ENCODE measurements around the gene ZNF248.

DNA sequence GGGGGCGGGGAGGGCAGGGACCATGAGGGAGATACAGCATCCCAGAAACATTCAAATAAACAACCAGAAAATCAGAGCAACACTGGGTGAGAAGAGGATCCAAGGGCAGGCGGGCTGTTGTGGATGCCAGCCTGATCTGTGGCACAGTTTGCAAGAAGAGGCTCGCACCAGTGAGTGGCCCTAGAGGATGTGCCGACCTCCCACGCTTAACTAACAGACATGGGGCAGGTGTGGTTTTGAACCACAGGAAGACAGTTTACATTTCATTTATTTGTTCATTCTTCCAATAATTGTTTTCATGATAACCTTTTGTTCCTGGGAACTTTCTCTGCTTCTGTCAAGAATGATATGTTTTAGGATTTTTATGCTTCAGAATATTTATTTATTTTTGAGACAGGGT lies 115.6 kb downstream of the ZNF248 start:
- TF ChIP-seq EZH2 (IDR thresholded peaks at IDR 0.05; ENCODE audit: low read depth): no peak
- TF ChIP-seq, protein P1, sequence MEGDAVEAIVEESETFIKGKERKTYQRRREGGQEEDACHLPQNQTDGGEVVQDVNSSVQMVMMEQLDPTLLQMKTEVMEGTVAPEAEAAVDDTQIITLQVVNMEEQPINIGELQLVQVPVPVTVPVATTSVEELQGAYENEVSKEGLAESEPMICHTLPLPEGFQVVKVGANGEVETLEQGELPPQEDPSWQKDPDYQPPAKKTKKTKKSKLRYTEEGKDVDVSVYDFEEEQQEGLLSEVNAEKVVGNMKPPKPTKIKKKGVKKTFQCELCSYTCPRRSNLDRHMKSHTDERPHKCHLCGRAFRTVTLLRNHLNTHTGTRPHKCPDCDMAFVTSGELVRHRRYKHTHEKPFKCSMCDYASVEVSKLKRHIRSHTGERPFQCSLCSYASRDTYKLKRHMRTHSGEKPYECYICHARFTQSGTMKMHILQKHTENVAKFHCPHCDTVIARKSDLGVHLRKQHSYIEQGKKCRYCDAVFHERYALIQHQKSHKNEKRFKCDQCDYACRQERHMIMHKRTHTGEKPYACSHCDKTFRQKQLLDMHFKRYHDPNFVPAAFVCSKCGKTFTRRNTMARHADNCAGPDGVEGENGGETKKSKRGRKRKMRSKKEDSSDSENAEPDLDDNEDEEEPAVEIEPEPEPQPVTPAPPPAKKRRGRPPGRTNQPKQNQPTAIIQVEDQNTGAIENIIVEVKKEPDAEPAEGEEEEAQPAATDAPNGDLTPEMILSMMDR (conservative IDR thresholded peaks at IDR 0.05): no peak

Data from PC-9 (cell line).